GM10266 (cell line): ENCODE measurements around the gene RHCE.
"Not testable (repeated sequence)": the region's sequence is repeated elsewhere in the genome, so short reads cannot be mapped to it uniquely, and the experiment has no call there.

ENCODE experiments used
- DNase-seq: peaks from one replicate; pipeline ENCODE4 v3.0.0; 2012; ENCODE audit errors: extremely low spot score

Gene RHCE

DNA sequence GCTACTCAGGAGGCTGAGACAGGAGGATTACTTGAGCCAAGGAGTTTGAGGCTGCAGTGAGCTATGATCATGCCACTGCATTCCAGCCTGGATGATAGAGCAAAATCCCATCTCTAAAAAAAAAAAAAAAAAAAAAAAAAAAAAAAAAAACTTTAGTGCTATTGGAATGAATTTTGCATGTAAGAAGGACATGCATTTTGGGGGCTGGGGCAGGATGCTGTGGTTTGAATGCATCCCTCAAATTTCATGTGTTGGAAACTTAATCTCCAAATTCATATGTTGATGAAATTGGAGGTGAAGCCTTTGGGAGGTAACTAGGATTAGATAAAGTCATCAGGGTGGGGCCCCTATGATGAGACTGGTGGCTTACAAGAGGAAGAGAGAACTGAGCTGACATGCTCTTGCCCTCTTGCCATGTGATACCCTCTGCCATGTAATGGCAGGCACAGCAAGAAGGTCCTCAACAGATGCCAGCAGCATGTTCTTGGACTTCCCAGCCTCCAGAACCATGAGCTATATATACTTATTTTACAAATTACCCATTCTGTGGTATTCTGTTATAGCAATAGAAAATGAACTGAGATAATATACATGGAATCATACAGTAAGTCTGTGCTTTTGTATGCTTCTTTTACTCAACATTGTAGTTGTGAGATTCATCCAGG lies 107.7 kb downstream of the RHCE start:
- not testable (repeated sequence) for DNase-seq
